ENCODE measurements around the gene TBXA2R. TPM values are rescaled to one million over a fixed set of nuclear protein-coding genes. Genes with fewer than 3 reads are reported as not detected.

The TBXA2R gene
- total and polyA plus RNA-seq, 4 experiments from 2014 or later, result 0.35 to 1.1 (median 0.67) TPM

- peaks cover 26% of the 10 kb centered on the region for H3K4me1 ChIP-seq (ENCODE audit: insufficient read depth, low read length)
- CTCF ChIA-PET (ENCODE audit: partially characterized antibody), result interaction anchor here (1.2 to 1.5 kb wide), 3 partner anchors 11 to 22 kb away, joined by 3 to 4 read pairs (median 3); no protein-coding TSS in a partner anchor
- H3K27ac Mint-ChIP-seq, result peak overlapping the region in 2 of 7 donors; percentile 40 to 54
- POLR2A ChIA-PET (ENCODE audit: partially characterized antibody), result no interaction called here
- H3K9me3 ChIP-seq (ENCODE audit: control insufficient read depth in 1 of 2, low read length in 2 of 2), result no peaks in the 10 kb centered on the region
- no peak overlapping the region for H3K27ac ChIP-seq (ENCODE audit: low read depth, low read length)
- no peaks in the 10 kb centered on the region for H3K27me3 ChIP-seq (ENCODE audit: insufficient read depth, low read length)
- H3K36me3 Mint-ChIP-seq, result peaks cover 4 to 10% of the 10 kb centered on the region in 2 donors
- H3K27me3 Mint-ChIP-seq, result peaks cover 0 to 3% of the 10 kb centered on the region in 2 donors
- H3K4me1 Mint-ChIP-seq, result peaks cover 0 to 15% (median 4%) of the 10 kb centered on the region in 4 donors
- intact Hi-C loops (cut with micrococcal nuclease), result no loop called here
- H3K4me3 ChIP-seq (ENCODE audit: low read length in 2 of 2), result no peak overlapping the region
- no peaks in the 10 kb centered on the region for H3K36me3 ChIP-seq (ENCODE audit: insufficient read depth, low read length)
- H3K4me3 Mint-ChIP-seq, result peak overlapping the region in 4 of 8 donors; percentile 26 to 71 (median 54)
- H3K9me3 Mint-ChIP-seq, result no peaks in the 10 kb centered on the region
- DNase-seq, result no peak
Measured at GRCh38 chr19:3608079-3608641, 1.5 kb upstream of the TBXA2R start.

GRCh38 chr19:3607303-3608078, 816 bp upstream of the TBXA2R start:
- DNase-seq, result no peak
- ChIA-PET POLR2A (ENCODE audit: partially characterized antibody) (no interaction called here), CTCF (ENCODE audit: partially characterized antibody) (interaction anchor here (1.2 to 1.5 kb wide), 2 partner anchors 13 to 21 kb away, joined by 3 to 4 read pairs; no protein-coding TSS in a partner anchor)
- no peaks in the 10 kb centered on the region for H3K36me3 ChIP-seq (ENCODE audit: insufficient read depth, low read length)
- peaks cover 26% of the 10 kb centered on the region for H3K4me1 ChIP-seq (ENCODE audit: insufficient read depth, low read length)
- Mint-ChIP-seq H3K4me1 (peaks cover 0 to 15% (median 4%) of the 10 kb centered on the region in 4 donors), H3K27me3 (peaks cover 0 to 3% of the 10 kb centered on the region in 2 donors), H3K9me3 (no peaks in the 10 kb centered on the region), H3K36me3 (peaks cover 4 to 10% of the 10 kb centered on the region in 2 donors), H3K27ac (peak overlapping the region in 3 of 7 donors; percentile 40 to 70 (median 54)), H3K4me3 (peak overlapping the region in 7 of 8 donors; percentile 26 to 71 (median 47))
- no peaks in the 10 kb centered on the region for H3K9me3 ChIP-seq (ENCODE audit: control insufficient read depth in 1 of 2, low read length in 2 of 2)
- intact Hi-C loops (cut with micrococcal nuclease), result no loop called here
- no peaks in the 10 kb centered on the region for H3K27me3 ChIP-seq (ENCODE audit: insufficient read depth, low read length)
- no peak overlapping the region for H3K27ac ChIP-seq (ENCODE audit: low read depth, low read length)
- H3K4me3 ChIP-seq (ENCODE audit: low read length in 2 of 2), result no peak overlapping the region

DNA sequence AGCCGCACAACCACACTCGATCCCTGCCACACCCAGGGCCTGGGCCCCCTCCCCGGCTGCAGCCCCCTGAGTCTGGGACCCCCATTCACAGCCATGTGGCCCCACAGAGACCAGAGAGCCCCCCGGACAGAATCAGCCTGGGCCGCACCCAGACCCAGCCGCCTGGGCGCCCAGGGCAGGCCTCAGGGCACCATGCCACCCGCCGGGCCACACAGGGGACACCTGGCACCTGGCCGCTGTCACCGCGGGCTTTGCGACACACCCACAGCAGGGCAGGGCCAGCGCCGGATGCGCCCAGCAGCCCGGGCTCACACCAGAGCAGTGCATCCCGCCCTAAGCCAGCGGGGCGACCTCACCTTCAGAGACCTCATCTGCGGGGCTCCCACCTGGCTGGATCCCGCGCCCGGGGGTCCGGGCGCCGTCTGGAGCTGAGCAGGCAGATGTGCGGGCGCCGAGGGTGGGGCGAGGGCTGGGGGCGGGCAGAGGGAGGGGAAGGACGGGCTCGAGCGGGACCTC, 443 bp downstream of the TBXA2R start:
- DNase-seq, result peak in 1 of 5 donors; percentile 24
- CTCF ChIA-PET (ENCODE audit: partially characterized antibody), result interaction anchor here (0.6 kb wide), 1 partner anchor 346 kb away, joined by 4 read pairs; no protein-coding TSS in a partner anchor
- Histone ChIP-seq H3K9me3 (ENCODE audit: control insufficient read depth in 1 of 2, low read length in 2 of 2) (no peaks in the 10 kb centered on the region), H3K4me1 (ENCODE audit: insufficient read depth, low read length) (peaks cover 26% of the 10 kb centered on the region), H3K36me3 (ENCODE audit: insufficient read depth, low read length) (no peaks in the 10 kb centered on the region), H3K27me3 (ENCODE audit: insufficient read depth, low read length) (no peaks in the 10 kb centered on the region), H3K27ac (ENCODE audit: low read depth, low read length) (no peak overlapping the region), H3K4me3 (ENCODE audit: low read length in 2 of 2) (peak overlapping the region in 1 of 2 donors; percentile 6)
- H3K27ac Mint-ChIP-seq, result no peak overlapping the region
- peaks cover 0 to 3% of the 10 kb centered on the region in 2 donors for H3K27me3 Mint-ChIP-seq
- POLR2A ChIA-PET (ENCODE audit: partially characterized antibody), result no interaction called here
- peak overlapping the region in 2 of 8 donors; percentile 36 to 45 for H3K4me3 Mint-ChIP-seq
- peaks cover 0 to 15% (median 4%) of the 10 kb centered on the region in 4 donors for H3K4me1 Mint-ChIP-seq
- H3K9me3 Mint-ChIP-seq, result no peaks in the 10 kb centered on the region
- peaks cover 0 to 5% of the 10 kb centered on the region in 2 donors for H3K36me3 Mint-ChIP-seq
- intact Hi-C loops (cut with micrococcal nuclease), result no loop called here

GRCh38 chr19:3605770-3606169, 905 bp downstream of the TBXA2R start:
- ChIA-PET CTCF (ENCODE audit: partially characterized antibody) (no interaction called here), POLR2A (ENCODE audit: partially characterized antibody) (no interaction called here)
- intact Hi-C loops (cut with micrococcal nuclease), result no loop called here
- Mint-ChIP-seq H3K4me3 (no peak overlapping the region), H3K9me3 (no peaks in the 10 kb centered on the region), H3K27me3 (peaks cover 0 to 3% of the 10 kb centered on the region in 2 donors), H3K27ac (no peak overlapping the region), H3K4me1 (peaks cover 0 to 15% (median 4%) of the 10 kb centered on the region in 4 donors), H3K36me3 (peaks cover 0 to 4% of the 10 kb centered on the region in 2 donors)
- Histone ChIP-seq H3K4me1 (ENCODE audit: insufficient read depth, low read length) (peaks cover 26% of the 10 kb centered on the region), H3K27ac (ENCODE audit: low read depth, low read length) (no peak overlapping the region), H3K9me3 (ENCODE audit: control insufficient read depth in 1 of 2, low read length in 2 of 2) (no peaks in the 10 kb centered on the region), H3K36me3 (ENCODE audit: insufficient read depth, low read length) (no peaks in the 10 kb centered on the region), H3K27me3 (ENCODE audit: insufficient read depth, low read length) (no peaks in the 10 kb centered on the region), H3K4me3 (ENCODE audit: low read length in 2 of 2) (peak overlapping the region in 1 of 2 donors; percentile 6)
- no peak for DNase-seq

GRCh38 chr19:3605361-3605760, 1.3 kb downstream of the TBXA2R start:
- H3K4me1 ChIP-seq (ENCODE audit: insufficient read depth, low read length), result peaks cover 26% of the 10 kb centered on the region
- Mint-ChIP-seq H3K27ac (no peak overlapping the region), H3K4me1 (peaks cover 0 to 15% (median 4%) of the 10 kb centered on the region in 4 donors), H3K9me3 (no peaks in the 10 kb centered on the region), H3K36me3 (peaks cover 0 to under 1% of the 10 kb centered on the region in 2 donors), H3K27me3 (peaks cover 0 to 3% of the 10 kb centered on the region in 2 donors), H3K4me3 (no peak overlapping the region)
- CTCF ChIA-PET (ENCODE audit: partially characterized antibody), result interaction anchor here (0.8 kb wide), 1 partner anchor 17 kb away, joined by 3 read pairs; no protein-coding TSS in a partner anchor
- intact Hi-C loops (cut with micrococcal nuclease), result no loop called here
- H3K9me3 ChIP-seq (ENCODE audit: control insufficient read depth in 1 of 2, low read length in 2 of 2), result no peaks in the 10 kb centered on the region
- H3K4me3 ChIP-seq (ENCODE audit: low read length in 2 of 2), result peak overlapping the region; percentile 10 to 25
- no peak for DNase-seq
- no peak overlapping the region for H3K27ac ChIP-seq (ENCODE audit: low read depth, low read length)
- POLR2A ChIA-PET (ENCODE audit: partially characterized antibody), result interaction anchor here (0.8 to 1.4 kb wide), 2 partner anchors 12 to 48 kb away, joined by 3 to 4 read pairs; partner anchors contain the start of gene MFSD12
- H3K36me3 ChIP-seq (ENCODE audit: insufficient read depth, low read length), result no peaks in the 10 kb centered on the region
- no peaks in the 10 kb centered on the region for H3K27me3 ChIP-seq (ENCODE audit: insufficient read depth, low read length)

GRCh38 chr19:3604987-3605343, 1.7 kb downstream of the TBXA2R start:
- no peaks in the 10 kb centered on the region for H3K36me3 Mint-ChIP-seq
- CTCF ChIA-PET (ENCODE audit: partially characterized antibody), result interaction anchor here (0.7 to 0.8 kb wide), 2 partner anchors 14 to 17 kb away, joined by 3 read pairs; no protein-coding TSS in a partner anchor
- intact Hi-C loops (cut with micrococcal nuclease), result no loop called here

More at GRCh38 chr19:3604987-3605343, 1.7 kb downstream of the TBXA2R start:
- peaks cover 0 to 3% of the 10 kb centered on the region in 2 donors for H3K27me3 Mint-ChIP-seq
- Histone ChIP-seq H3K27ac (ENCODE audit: low read depth, low read length) (no peak overlapping the region), H3K36me3 (ENCODE audit: insufficient read depth, low read length) (no peaks in the 10 kb centered on the region), H3K27me3 (ENCODE audit: insufficient read depth, low read length) (no peaks in the 10 kb centered on the region), H3K4me1 (ENCODE audit: insufficient read depth, low read length) (peaks cover 26% of the 10 kb centered on the region), H3K4me3 (ENCODE audit: low read length in 2 of 2) (peak overlapping the region; percentile 10 to 25), H3K9me3 (ENCODE audit: control insufficient read depth in 1 of 2, low read length in 2 of 2) (no peaks in the 10 kb centered on the region)
- H3K4me1 Mint-ChIP-seq, result peaks cover 0 to 15% (median 4%) of the 10 kb centered on the region in 4 donors
- peak overlapping the region in 1 of 7 donors; percentile 60 for H3K27ac Mint-ChIP-seq
- POLR2A ChIA-PET (ENCODE audit: partially characterized antibody), result interaction anchor here (0.8 to 1.4 kb wide), 2 partner anchors 12 to 48 kb away, joined by 3 to 4 read pairs; partner anchors contain the start of gene MFSD12
- DNase-seq, result peak in 1 of 5 donors; percentile 12
- H3K4me3 Mint-ChIP-seq, result no peak overlapping the region
- H3K9me3 Mint-ChIP-seq, result no peaks in the 10 kb centered on the region
